ENCODE results near the gene MYO16. TPM values are rescaled to one million over a fixed set of nuclear protein-coding genes. Genes with fewer than 3 reads are reported as not detected.
A peak's percentile ranks its signal among the peaks of the same experiment; 100 is the strongest.

MYO16 gene
- total and polyA plus RNA-seq, 2 of the 4 experiments (the other 2 are of a cell fraction) = under 0.01 to 0.03 TPM

DNA sequence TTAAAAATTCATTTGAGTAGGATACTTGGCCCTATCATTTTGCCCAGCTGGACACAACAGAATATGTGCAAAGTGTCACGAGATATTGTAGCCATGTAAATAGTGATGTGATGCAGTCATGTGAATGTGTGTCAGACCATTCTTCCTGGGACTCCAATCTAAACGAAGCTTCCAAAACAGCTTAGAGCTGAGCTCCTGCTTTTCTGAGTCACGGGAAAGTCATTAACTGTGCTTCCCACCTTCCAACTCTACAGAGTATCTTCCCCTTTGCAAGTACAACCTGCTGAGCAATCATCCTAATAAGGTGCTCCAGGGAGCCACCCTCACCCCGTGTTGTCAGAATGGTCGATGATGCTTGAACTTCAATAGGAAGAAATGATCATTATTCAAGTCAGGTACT lies 294.7 kb downstream of the MYO16 start:
- 20% methylated on average over 1 of the region's 5 CpGs; no CpG with 5 or more reads in 1 of the 2 experiments for WGBS, 2 experiments (ENCODE audit: extremely low coverage in 2 of 2, insufficient read length in 1 of 2)
- Histone ChIP-seq H2BK120ac (ENCODE audit: low read depth, low read length) (peak overlapping the region; percentile 55; the same call in 1 of the 2 replicates), H2AK5ac (ENCODE audit: low read depth, low read length) (no peak overlapping the region; the same call in 1 of the 2 replicates), H3K9me1 (ENCODE audit: insufficient read depth, low read length) (no peaks in the 10 kb centered on the region), H3K4me1 (ENCODE audit: control insufficient read depth, insufficient read depth, low read length) (peaks cover 2% of the 10 kb centered on the region), H3K14ac (replicated peaks; ENCODE audit: low read depth, low read length) (peak overlapping the region; percentile 34; the same call in 1 of the 2 replicates), H3K9me3 (ENCODE audit: control insufficient read depth, insufficient read depth, low read length) (no peaks in the 10 kb centered on the region), H3K4me3 (ENCODE audit: insufficient read depth, low read depth, low read length) (no peak overlapping the region), H4K5ac (ENCODE audit: low read depth, low read length) (no peak overlapping the region), H2BK15ac (ENCODE audit: low read depth, low read length) (no peak overlapping the region), H3K27me3 (ENCODE audit: control insufficient read depth, insufficient read depth, low read length) (no peaks in the 10 kb centered on the region), H3K4me2 (ENCODE audit: low read depth, low read length) (no peak overlapping the region), H3K56ac (ENCODE audit: extremely low read depth, insufficient read depth, low read length) (no peak overlapping the region), H4K8ac (ENCODE audit: low read depth in 2 of 2, low read length in 2 of 2) (peak overlapping the region in 1 of 2 experiments; percentile 4; a peak in 1 of 4 replicates), H2AFZ (replicated peaks; ENCODE audit: low read length, poor library complexity) (peak overlapping the region; percentile 19), H3K36me3 (ENCODE audit: control insufficient read depth, insufficient read depth, low read length) (no peaks in the 10 kb centered on the region), H4K91ac (ENCODE audit: insufficient read depth, low read depth, low read length) (no peak overlapping the region), H3K18ac (ENCODE audit: low read depth, low read length) (peak overlapping the region; percentile 56), H3K9ac (ENCODE audit: low read depth, low read length) (no peak overlapping the region), H3K23ac (ENCODE audit: low read depth, low read length) (no peak overlapping the region), H4K20me1 (ENCODE audit: insufficient read depth, low read length) (no peaks in the 10 kb centered on the region), H3K27ac (ENCODE audit: insufficient read depth, low read length) (no peak overlapping the region; the same call in 1 of the 2 replicates), H2BK5ac (ENCODE audit: low read depth, low read length, poor library complexity, severe bottlenecking) (no peak overlapping the region), H3K79me1 (ENCODE audit: low read depth in 1 of 2, low read length in 2 of 2) (no peaks in the 10 kb centered on the region), H3K4ac (ENCODE audit: low read depth, low read length) (0 out of 2 replicates have a peak overlapping the region, but pooled peaks have one; percentile 32), H2AK9ac (replicated peaks; ENCODE audit: low read depth, low read length, poor library complexity) (no peak overlapping the region), H2BK20ac (ENCODE audit: low read depth, low read length) (peak overlapping the region; percentile 33; the same call in 1 of the 2 replicates)
- peak; percentile 74 for ATAC-seq (ENCODE audit: low read depth)
- ChIA-PET POLR2A (ENCODE audit: unreplicated experiment) (no interaction called here), CTCF (interaction anchor here (1.5 kb wide), 1 partner anchor 9 kb away, joined by 9 read pairs; no protein-coding TSS in a partner anchor)
- dilution Hi-C loops (cut with HindIII; ENCODE audit: low sequenced_read_pairs, unreplicated experiment) = no loop called here
- intact Hi-C loops (cut with micrococcal nuclease) = no loop called here
- peak; percentile 84 for DNase-seq
- in situ Hi-C loops (cut with MboI; ENCODE audit: low sequenced_read_pairs) = no loop called here
- no TSS peak for BruUV-seq (replicated peaks)
- TF ChIP-seq, protein P1, sequence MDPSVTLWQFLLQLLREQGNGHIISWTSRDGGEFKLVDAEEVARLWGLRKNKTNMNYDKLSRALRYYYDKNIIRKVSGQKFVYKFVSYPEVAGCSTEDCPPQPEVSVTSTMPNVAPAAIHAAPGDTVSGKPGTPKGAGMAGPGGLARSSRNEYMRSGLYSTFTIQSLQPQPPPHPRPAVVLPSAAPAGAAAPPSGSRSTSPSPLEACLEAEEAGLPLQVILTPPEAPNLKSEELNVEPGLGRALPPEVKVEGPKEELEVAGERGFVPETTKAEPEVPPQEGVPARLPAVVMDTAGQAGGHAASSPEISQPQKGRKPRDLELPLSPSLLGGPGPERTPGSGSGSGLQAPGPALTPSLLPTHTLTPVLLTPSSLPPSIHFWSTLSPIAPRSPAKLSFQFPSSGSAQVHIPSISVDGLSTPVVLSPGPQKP (IDR thresholded peaks at IDR 0.05; ENCODE audit: borderline replicate concordance, low read depth, low read length) = no peak
- peak; percentile 79 for TF ChIP-seq BHLHE40 (IDR thresholded peaks at IDR 0.05; ENCODE audit: low read depth, low read length)
